ENCODE results near the gene SLC22A7. TPM values are rescaled to one million over a fixed set of nuclear protein-coding genes. Genes with fewer than 3 reads are reported as not detected.

SLC22A7 gene
- total RNA-seq, 1 experiment from 2014 or later = not detected

DNA sequence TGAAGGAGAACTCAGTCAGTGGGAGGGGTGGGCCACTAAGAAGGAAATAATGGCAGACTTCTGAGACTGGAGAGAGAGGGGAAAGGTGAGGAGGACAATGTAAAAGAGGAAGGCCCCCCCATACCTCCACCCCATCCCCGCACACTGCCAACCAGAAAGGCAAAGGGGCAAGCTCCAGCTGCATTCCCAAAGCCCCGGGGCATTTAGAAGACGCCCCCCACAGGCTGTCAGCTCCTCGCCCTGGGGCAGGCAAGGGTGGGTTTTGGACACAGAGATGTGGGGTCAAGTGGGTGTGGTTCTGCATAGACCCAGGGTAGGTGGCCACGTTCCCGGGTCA is 20.8 kb upstream of the SLC22A7 start:
- Histone ChIP-seq H3K9me3 (ENCODE audit: control insufficient read depth, low read depth, low read length) (no peaks in the 10 kb centered on the region), H4K91ac (ENCODE audit: insufficient read length, low read depth, low read length) (no peak overlapping the region), H4K5ac (ENCODE audit: insufficient read length, low read depth, low read length) (no peak overlapping the region), H3K18ac (ENCODE audit: insufficient read length, low read depth, low read length) (no peak overlapping the region), H4K20me1 (ENCODE audit: control insufficient read depth, insufficient read depth, insufficient read length) (no peaks in the 10 kb centered on the region), H2BK12ac (ENCODE audit: insufficient read length, low read depth, low read length) (no peak overlapping the region), H2AK5ac (ENCODE audit: insufficient read length, low read length) (no peak overlapping the region), H3K4me1 (ENCODE audit: insufficient read depth, low read length) (no peaks in the 10 kb centered on the region; the same call in 1 of the 2 replicates), H3K27ac (ENCODE audit: insufficient read length, low read depth, low read length) (no peak overlapping the region), H2AFZ (ENCODE audit: low read length) (no peak overlapping the region), H2BK5ac (ENCODE audit: insufficient read length, low read length) (no peak overlapping the region), H3K27me3 (ENCODE audit: insufficient read depth, low read length) (peaks cover 11% of the 10 kb centered on the region; the same call in 1 of the 2 replicates), H4K8ac (replicated peaks; ENCODE audit: insufficient read length, low read depth, low read length) (no peak overlapping the region), H3K4me2 (ENCODE audit: insufficient read depth, insufficient read length, low read length) (no peak overlapping the region), H3K23me2 (ENCODE audit: insufficient read length, low read depth, low read length, poor library complexity, severe bottlenecking) (peaks cover 12% of the 10 kb centered on the region), H3K79me2 (ENCODE audit: insufficient read depth, low read length) (no peaks in the 10 kb centered on the region), H2BK120ac (ENCODE audit: low read depth, low read length, poor library complexity, severe bottlenecking) (no peak overlapping the region), H2BK15ac (ENCODE audit: low read depth, low read length) (no peak overlapping the region), H3K4ac (ENCODE audit: low read depth, low read length) (no peak overlapping the region), H3K79me1 (ENCODE audit: insufficient read depth, low read depth, low read length, poor library complexity, severe bottlenecking) (no peaks in the 10 kb centered on the region), H3K56ac (ENCODE audit: insufficient read length, low read depth, low read length) (no peak overlapping the region), H3K23ac (ENCODE audit: insufficient read length, low read depth, low read length) (no peak overlapping the region), H3T11ph (ENCODE audit: low read length) (no peak overlapping the region), H2BK20ac (ENCODE audit: low read depth, low read length, poor library complexity, severe bottlenecking) (no peak overlapping the region), H3K9ac (ENCODE audit: extremely low read depth, insufficient read length, low read length) (no peak overlapping the region), H3K14ac (ENCODE audit: insufficient read depth, low read length) (no peak overlapping the region)
- Mint-ChIP-seq H3K4me3 (no peak overlapping the region), H3K27me3 (ENCODE audit: low read depth) (peaks cover 60% of the 10 kb centered on the region), H3K27ac (no peak overlapping the region), H3K4me1 (peaks cover 35 to 47% of the 10 kb centered on the region in 2 experiments), H3K36me3 (ENCODE audit: insufficient read depth in 1 of 3, low read depth in 3 of 3) (no peaks in the 10 kb centered on the region), H3K9me3 (no peaks in the 10 kb centered on the region)
- no CpG with 5 or more reads among the region's 6 CpGs for WGBS (ENCODE audit: extremely low coverage, insufficient read length, low lambda C conversion rate)
- no peak for TF ChIP-seq CTCF (conservative IDR thresholded peaks at IDR 0.05)
- DNase-seq = no peak

Measured in H9 (cell line).